GM12875 (cell line): Measurements from ENCODE around the gene SLC11A1.

ENCODE experiments used
- H3K4me3 ChIP-seq: one replicate; pipeline ENCODE4 v1.5.1; 2011; ENCODE audit warnings: low read depth, low read length, control low read depth
- TF ChIP-seq, protein P1 (sequence below): IDR thresholded peaks from 2 replicates; pipeline ENCODE4 v1.5.1; 2011; ENCODE audit warnings: low read depth, mild to moderate bottlenecking, control low read depth, inconsistent platforms, low read length, moderate library complexity, borderline replicate concordance; ENCODE audit not compliant: insufficient read depth

Gene SLC11A1

DNA sequence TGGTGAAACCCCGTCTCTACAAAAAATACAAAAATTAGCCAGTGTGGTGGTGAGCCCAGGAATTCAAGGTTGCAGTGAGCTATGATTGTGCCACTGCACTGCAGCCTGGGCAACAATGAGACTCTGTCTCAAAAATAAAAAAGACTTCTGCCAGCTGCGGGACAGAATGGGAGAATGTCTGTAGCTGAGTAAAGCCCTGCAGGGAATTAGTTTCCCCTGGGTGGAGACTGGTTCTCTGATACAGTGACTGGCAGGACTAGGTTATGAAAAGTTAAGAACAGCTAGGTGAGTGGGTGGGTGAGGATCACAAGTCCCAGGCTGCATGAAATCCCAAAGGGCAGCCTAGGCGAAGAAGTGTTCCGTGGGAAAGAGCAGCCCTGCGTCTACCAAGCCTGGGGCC, 39.2 kb upstream of the SLC11A1 start:
- no peak overlapping the region for H3K4me3 ChIP-seq
- TF ChIP-seq, protein P1, sequence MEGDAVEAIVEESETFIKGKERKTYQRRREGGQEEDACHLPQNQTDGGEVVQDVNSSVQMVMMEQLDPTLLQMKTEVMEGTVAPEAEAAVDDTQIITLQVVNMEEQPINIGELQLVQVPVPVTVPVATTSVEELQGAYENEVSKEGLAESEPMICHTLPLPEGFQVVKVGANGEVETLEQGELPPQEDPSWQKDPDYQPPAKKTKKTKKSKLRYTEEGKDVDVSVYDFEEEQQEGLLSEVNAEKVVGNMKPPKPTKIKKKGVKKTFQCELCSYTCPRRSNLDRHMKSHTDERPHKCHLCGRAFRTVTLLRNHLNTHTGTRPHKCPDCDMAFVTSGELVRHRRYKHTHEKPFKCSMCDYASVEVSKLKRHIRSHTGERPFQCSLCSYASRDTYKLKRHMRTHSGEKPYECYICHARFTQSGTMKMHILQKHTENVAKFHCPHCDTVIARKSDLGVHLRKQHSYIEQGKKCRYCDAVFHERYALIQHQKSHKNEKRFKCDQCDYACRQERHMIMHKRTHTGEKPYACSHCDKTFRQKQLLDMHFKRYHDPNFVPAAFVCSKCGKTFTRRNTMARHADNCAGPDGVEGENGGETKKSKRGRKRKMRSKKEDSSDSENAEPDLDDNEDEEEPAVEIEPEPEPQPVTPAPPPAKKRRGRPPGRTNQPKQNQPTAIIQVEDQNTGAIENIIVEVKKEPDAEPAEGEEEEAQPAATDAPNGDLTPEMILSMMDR: no peak

DNA sequence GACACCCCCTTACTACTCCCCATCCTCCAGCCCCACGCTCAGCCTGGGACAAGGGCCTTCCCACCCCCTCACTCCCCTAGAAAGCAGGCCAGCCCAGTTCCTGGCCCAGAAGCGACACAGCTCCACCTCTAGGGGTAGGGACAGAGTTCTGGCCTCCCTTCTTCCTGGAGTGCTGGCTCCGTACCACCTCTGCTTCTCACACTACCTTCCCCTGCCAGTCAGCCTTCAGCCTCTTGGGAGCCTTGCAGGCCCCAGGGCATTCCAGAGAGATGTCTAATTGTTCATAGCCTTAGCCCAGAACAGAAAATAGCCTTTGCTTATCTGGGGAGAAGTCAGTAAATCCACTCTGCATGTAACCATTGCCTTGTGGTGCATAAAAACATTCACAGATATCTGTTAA, 38.5 kb upstream of the SLC11A1 start:
- H3K4me3 ChIP-seq: no peak overlapping the region
- TF ChIP-seq, protein P1: no peak

DNA sequence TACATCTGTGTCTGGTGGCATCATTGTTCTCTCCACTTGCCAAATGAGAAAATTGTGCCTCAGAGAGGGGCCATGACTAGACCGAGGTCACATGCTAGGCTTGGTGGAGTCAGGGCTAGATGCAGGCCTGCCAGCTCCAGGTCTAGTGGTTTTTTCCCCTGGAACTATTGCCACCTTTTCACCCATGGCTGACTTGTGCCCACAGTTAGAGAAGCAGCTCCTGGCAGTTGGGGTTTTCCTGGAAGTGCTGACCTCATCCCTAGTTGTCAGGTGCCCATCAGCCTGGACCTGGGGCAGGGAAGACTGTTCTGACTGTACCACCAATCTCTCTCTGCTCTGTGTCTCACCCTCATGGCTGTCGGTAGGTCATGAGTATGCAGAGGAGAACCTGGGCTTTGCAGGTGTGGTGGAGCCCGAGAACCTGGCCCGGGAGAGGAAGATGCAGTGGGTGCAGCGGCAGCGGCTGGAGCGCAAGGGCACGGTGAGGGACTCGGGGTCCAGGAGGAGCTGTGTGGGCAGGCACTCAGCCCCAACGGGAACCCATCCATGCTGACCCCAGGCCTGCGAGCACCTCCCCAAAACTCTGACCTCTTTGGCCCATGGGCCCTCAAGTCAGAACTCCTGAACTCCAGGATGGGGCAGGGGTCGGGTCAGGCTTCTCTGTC, 37.9 kb upstream of the SLC11A1 start:
- H3K4me3 ChIP-seq: no peak overlapping the region
- TF ChIP-seq, protein P1: no peak

DNA sequence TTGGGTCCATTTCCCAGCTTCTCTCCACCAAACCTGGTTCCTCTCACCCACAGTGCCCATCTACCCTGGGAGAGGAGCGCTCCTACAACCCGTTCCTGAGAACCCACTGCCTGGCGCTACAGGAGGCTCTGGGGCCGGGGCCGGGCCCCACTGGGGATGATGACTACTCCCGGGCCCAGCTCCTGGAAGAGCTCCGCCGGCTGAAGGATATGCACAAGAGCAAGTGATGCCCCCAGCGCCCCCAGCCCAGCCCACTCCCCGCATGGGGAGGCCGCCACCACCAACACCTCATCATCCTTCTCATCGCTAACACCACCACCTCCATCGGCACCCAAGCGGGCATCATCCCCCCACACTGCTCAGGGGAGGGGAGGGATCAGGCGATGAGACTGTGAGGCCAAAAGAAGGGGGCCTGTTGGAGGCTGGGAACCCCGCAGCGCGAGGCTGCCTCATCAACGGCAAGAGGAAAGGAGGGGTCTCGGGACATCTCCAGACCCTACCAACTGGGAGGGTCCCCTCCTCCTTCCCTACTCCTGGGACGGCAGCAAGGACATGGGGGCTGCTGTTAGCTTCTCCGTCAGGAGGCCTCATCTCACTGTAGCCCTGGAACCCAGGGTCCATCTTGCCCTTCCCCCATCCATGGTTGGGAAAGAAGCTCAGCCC, 37.2 kb upstream of the SLC11A1 start:
- TF ChIP-seq, protein P1: no peak
- H3K4me3 ChIP-seq: no peak overlapping the region

DNA sequence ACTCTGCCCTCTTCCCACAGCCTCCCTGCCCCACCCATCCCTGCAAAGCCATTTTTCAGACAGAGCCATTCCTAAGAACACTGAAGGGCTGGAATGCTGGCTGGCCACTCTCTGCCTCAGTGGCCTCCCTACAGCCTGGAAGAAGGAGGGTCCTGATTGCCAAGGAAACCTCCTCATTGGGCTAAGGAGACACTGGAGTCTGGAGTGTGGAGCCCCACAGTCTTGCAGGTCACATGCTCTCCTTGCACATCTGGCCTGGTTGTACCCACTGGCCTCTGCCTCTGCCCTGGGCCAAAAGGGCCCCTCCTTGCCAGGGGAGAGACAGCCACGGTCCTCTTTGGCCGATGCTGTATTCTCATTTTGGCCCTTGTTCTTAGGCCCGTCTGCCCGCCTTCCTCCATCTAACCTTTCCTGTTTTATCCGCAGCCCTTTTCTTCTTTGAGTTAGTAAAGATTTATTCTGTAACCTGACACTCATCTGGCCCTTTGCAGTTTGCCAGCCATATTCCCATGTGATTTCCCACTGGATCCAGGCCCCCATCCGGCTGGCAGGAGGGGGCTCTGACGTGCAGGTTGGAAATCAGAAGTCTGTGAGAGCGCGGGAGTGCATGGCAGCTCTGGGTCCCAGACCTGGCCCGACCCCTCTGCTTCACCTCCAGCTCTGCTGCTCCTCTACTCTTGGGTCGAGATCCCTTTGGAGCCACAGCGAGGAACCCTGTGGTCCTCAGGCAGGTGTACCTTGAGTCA, 36.4 kb upstream of the SLC11A1 start:
- TF ChIP-seq, protein P1: no peak
- no peak overlapping the region for H3K4me3 ChIP-seq

DNA sequence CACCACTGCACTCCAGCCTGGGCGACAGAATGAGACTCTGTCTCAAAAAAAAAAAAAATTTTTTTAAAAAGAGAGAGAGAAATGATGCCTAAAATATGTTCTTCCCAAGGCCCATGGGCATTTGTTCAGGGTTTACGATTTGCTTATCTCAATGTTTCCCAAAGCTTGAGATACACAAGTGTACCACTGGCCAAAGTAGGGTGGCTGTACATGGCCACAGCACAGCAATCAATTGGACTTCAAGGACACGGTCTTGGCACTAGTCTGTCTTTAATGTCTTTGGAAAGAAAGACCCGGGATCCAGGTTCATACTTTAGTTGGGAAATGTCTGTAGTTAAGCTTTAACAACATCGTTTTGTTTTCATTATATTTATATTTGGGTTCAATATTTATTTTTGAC, 34.9 kb upstream of the SLC11A1 start:
- TF ChIP-seq, protein P1: no peak
- no peak overlapping the region for H3K4me3 ChIP-seq
